HepG2 (cell line): ENCODE measurements around the gene KCTD19. TPM values are rescaled to one million over a fixed set of nuclear protein-coding genes. Genes with fewer than 3 reads are reported as not detected.
A peak's percentile ranks its signal among the peaks of the same experiment; 100 is the strongest.

Experiments
- ATF4 ChIP-seq, 2 experiments: fragments of 450-650 bp in 1 of 2; sonication (generic) in 1 of 2; formaldehyde crosslinking; IDR thresholded peaks; 2 replicates each; pipeline versions ENCODE4 v1.5.0 to v1.8.0; 2020 to 2022; ENCODE audit warnings: mild to moderate bottlenecking in 1 of 2, missing genetic modification reagents in 1 of 2
- ATF6 ChIP-seq: sonication (generic); formaldehyde crosslinking; conservative IDR thresholded peaks from 2 replicates; pipeline ENCODE4 v1.4.0; 2020; ENCODE audit warnings: missing genetic modification reagents
- IKZF4 ChIP-seq: sonication (generic); formaldehyde crosslinking; IDR thresholded peaks from 2 replicates; pipeline ENCODE4 v1.5.1; 2020; ENCODE audit warnings: borderline replicate concordance, mild to moderate bottlenecking, low read depth, missing genetic modification reagents; ENCODE audit errors: not compliant biosample characterization
- MAFG ChIP-seq: sonication (generic); formaldehyde crosslinking; IDR thresholded peaks from 2 replicates; pipeline ENCODE4 v1.5.1; 2020; ENCODE audit warnings: mild to moderate bottlenecking, missing genetic modification reagents
- MLX ChIP-seq: IDR thresholded peaks from 2 replicates; pipeline ENCODE4 v1.6.1; 2016
- NFIC ChIP-seq: IDR thresholded peaks from 2 replicates; pipeline ENCODE4 v1.6.1; 2012; ENCODE audit warnings: mild to moderate bottlenecking, low read length, inconsistent platforms
- PCBP2 ChIP-seq: fragments of 200-400 bp; formaldehyde crosslinking; optimal IDR thresholded peaks from 2 replicates; pipeline ENCODE3; 2018; ENCODE audit warnings: low read length, low read depth; ENCODE audit not compliant: poor library complexity, severe bottlenecking
- RBAK ChIP-seq: sonication (generic); formaldehyde crosslinking; IDR thresholded peaks from 2 replicates; pipeline ENCODE4 v1.5.1; 2020; ENCODE audit warnings: mild to moderate bottlenecking, missing genetic modification reagents
- RBM39 ChIP-seq: fragments of 200-400 bp; formaldehyde crosslinking; IDR thresholded peaks from one replicate; pipeline ENCODE4 v1.6.1; 2018; ENCODE audit warnings: antibody characterized with exemption, mild to moderate bottlenecking, low read depth, low read length; ENCODE audit not compliant: poor library complexity, severe bottlenecking
- RNF2 ChIP-seq: fragments of 450-650 bp; conservative IDR thresholded peaks from 2 replicates; pipeline ENCODE4 v1.6.1; 2016; ENCODE audit warnings: low read depth
- RXRB ChIP-seq: IDR thresholded peaks from 2 replicates; pipeline ENCODE4 v1.6.1; 2016; ENCODE audit warnings: borderline replicate concordance, missing genetic modification reagents, missing compliant biosample characterization
- SOX5 ChIP-seq: IDR thresholded peaks from 2 replicates; pipeline ENCODE4 v1.6.1; 2016; ENCODE audit warnings: borderline replicate concordance
- TFDP1 ChIP-seq: IDR thresholded peaks from 2 replicates; pipeline ENCODE4 v1.6.1; 2016; ENCODE audit warnings: missing compliant biosample characterization, missing genetic modification reagents, borderline replicate concordance
- THAP7 ChIP-seq: sonication (generic); formaldehyde crosslinking; IDR thresholded peaks from 2 replicates; pipeline ENCODE4 v1.8.1; 2023; ENCODE audit warnings: mild to moderate bottlenecking, missing genetic modification reagents
- ZC3H4 ChIP-seq: sonication (generic); formaldehyde crosslinking; IDR thresholded peaks from 2 replicates; pipeline ENCODE4 v1.4.0; 2020; ENCODE audit warnings: missing genetic modification reagents, borderline replicate concordance
- ZNF205 ChIP-seq: IDR thresholded peaks from 2 replicates; pipeline ENCODE4 v1.6.1; 2018; ENCODE audit warnings: missing biosample characterization, missing genetic modification reagents
- ZNF224 ChIP-seq: sonication (generic); formaldehyde crosslinking; IDR thresholded peaks from 2 replicates; pipeline ENCODE4 v1.5.0; 2020; ENCODE audit warnings: mild to moderate bottlenecking, missing genetic modification reagents
- ZNF766 ChIP-seq: sonication (generic); formaldehyde crosslinking; IDR thresholded peaks from 2 replicates; pipeline ENCODE4 v1.5.0; 2020; ENCODE audit warnings: missing genetic modification reagents, borderline replicate concordance
- ZUFSP ChIP-seq: sonication (generic); formaldehyde crosslinking; IDR thresholded peaks from 2 replicates; pipeline ENCODE4 v1.9.0; 2021; ENCODE audit warnings: missing genetic modification reagents, mild to moderate bottlenecking, borderline replicate concordance
- polyA plus RNA-seq, 8 experiments: library from polyadenylated mRNA; depleted of rRNA in 3 of 8; stranded (reverse) in 7 of 8; unstranded in 1 of 8; fragments of >200 nt; fragmentation: Illumina TruSeq in 4 of 8; extraction: Trizol in 4 of 8; gene quantifications; 2 replicates each; pipeline versions ENCODE4 v1.2.1 to v1.2.3, GENCODE V29; 2011 to 2016; ENCODE audit warnings: low read depth in 4 of 8, missing spikeins in 1 of 8, mixed read lengths in 1 of 8; ENCODE audit not compliant: insufficient read depth in 1 of 8
- total RNA-seq, 5 experiments: library from RNA; depleted of rRNA; stranded (reverse); fragments of >200 nt; fragmentation: Illumina TruSeq; extraction: Trizol; gene quantifications; 2 replicates each; pipeline ENCODE4 v1.2.3, GENCODE V29; 2016; ENCODE audit warnings: low read depth in 1 of 5

Gene KCTD19
- total and polyA plus RNA-seq, 2 of the 13 experiments (the other 11 are each of a cell fraction or from before 2014, with no cell fraction given), result not detected

GRCh38 chr16:67279296-67280089 is 47.0 kb downstream of the KCTD19 start, which contains the start of gene PLEKHG4 (continued):
- TF ChIP-seq SOX5 (CRISPR knock-in tag) (peak; percentile 16; the same call in 1 of the 2 replicates), ZNF766 (peak; percentile 53; the same call in 1 of the 2 replicates), PCBP2 (no peak), NFIC (no peak), RNF2 (peak; percentile 94), ZNF224 (CRISPR knock-in tag) (no peak), ATF6 (CRISPR knock-in tag) (no peak), IKZF4 (CRISPR knock-in tag) (peak; percentile 74), ZNF205 (CRISPR knock-in tag) (no peak), MAFG (CRISPR knock-in tag) (no peak), TFDP1 (CRISPR knock-in tag) (peak; percentile 96), ZC3H4 (CRISPR knock-in tag) (no peak), ATF4 (CRISPR knock-in tag; IDR thresholded peaks at IDR 0.05) (0 out of 4 replicates have a peak, but pooled peaks of 1 of the 2 experiments have one; percentile 46), THAP7 (CRISPR knock-in tag) (no peak), RBAK (CRISPR knock-in tag) (no peak), RXRB (CRISPR knock-in tag) (no peak), RBM39 (peak; percentile 76), ZUFSP (CRISPR knock-in tag) (no peak), MLX (CRISPR knock-in tag) (no peak; the same call in 1 of the 2 replicates)
